Measurements from ENCODE around the gene GALK1.

DNA sequence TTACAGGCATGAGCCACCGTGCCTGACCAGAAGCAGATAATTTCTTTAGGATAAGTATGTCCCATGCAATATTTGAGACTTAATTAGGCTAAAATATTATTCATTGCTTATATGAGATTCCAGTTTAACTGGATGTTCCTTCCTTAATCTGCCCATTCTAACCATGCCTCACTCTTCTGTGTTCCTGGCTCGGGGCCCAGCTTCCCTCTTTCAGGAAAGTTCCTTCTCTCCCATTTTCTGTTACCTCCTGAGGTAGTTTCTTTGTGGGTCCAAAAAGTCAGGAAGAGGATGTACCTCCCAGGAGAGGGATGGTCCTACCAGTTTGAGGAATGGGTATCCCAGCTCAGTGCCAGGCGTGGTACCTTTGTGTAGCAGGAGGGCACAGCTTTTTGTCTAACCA lies 42.9 kb upstream of the GALK1 start:
- TF ChIP-seq, protein P1, sequence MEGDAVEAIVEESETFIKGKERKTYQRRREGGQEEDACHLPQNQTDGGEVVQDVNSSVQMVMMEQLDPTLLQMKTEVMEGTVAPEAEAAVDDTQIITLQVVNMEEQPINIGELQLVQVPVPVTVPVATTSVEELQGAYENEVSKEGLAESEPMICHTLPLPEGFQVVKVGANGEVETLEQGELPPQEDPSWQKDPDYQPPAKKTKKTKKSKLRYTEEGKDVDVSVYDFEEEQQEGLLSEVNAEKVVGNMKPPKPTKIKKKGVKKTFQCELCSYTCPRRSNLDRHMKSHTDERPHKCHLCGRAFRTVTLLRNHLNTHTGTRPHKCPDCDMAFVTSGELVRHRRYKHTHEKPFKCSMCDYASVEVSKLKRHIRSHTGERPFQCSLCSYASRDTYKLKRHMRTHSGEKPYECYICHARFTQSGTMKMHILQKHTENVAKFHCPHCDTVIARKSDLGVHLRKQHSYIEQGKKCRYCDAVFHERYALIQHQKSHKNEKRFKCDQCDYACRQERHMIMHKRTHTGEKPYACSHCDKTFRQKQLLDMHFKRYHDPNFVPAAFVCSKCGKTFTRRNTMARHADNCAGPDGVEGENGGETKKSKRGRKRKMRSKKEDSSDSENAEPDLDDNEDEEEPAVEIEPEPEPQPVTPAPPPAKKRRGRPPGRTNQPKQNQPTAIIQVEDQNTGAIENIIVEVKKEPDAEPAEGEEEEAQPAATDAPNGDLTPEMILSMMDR (IDR thresholded peaks at IDR 0.05), result no peak
- TF ChIP-seq EP300 (IDR thresholded peaks at IDR 0.05) (no peak), POLR2AphosphoS5 (IDR thresholded peaks at IDR 0.05) (no peak), POLR2A (IDR thresholded peaks at IDR 0.05) (no peak)
